GM12892 (cell line): Measurements from ENCODE around the gene SUSD5.

ENCODE experiments used
- POLR2A ChIP-seq: IDR thresholded peaks from 2 replicates; pipeline ENCODE4 v1.6.1; 2011; ENCODE audit warnings: low read depth, low read length, control low read depth
- POLR2AphosphoS5 ChIP-seq: IDR thresholded peaks from 2 replicates; pipeline ENCODE4 v1.6.1; 2011; ENCODE audit warnings: low read depth, low read length, control low read depth
- TAF1 ChIP-seq: IDR thresholded peaks from 2 replicates; pipeline ENCODE4 v1.6.1; 2011; ENCODE audit warnings: low read depth, mild to moderate bottlenecking, control low read depth, low read length, borderline replicate concordance

DNA sequence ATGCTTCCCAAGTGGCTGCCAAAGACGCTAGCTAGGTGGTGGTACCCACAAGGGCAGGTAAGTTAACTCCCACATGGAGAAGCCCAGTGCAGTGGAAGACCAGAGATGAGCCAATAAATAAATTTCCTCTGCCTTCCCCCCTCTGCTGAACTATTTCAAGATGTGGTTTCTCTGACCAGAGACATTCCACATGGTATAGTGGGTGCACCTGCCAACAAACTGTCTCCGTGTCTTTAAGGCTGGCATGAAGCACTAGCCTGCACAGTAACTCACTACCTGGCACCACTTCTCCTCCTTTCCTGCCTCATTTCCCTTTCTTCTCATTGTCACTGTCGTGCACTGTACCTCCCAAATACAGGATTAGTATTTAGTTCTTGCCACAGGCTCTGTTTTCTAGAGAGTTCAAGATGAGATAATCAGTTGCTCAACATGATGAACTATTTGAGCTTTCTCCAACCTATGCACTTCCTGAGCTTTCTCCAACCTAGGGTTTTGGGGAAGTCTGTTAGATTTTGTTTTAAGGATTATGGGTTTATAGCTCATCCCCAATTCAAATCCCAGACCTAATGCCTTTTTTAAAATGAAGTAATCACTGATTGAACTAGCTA lies 113.2 kb downstream of the SUSD5 start:
- TF ChIP-seq POLR2A, result no peak
- TF ChIP-seq POLR2AphosphoS5, result no peak
- no peak for TF ChIP-seq TAF1
